Erythroblast (primary cell): Measurements from ENCODE around the gene KMT2C.

Experiments
- DNase-seq, 2 experiments: peaks; one replicate each; lab custom pipeline; 2025; lab: John Stamatoyannopoulos, UW
- GATA1 ChIP-seq: IDR thresholded peaks from 2 replicates; pipeline ENCODE4 v1.6.1; 2011; ENCODE audit warnings: low read depth, mild to moderate bottlenecking, control low read depth, low read length, moderate library complexity
- POLR2A ChIP-seq: IDR thresholded peaks from 2 replicates; pipeline ENCODE4 v1.6.1; 2011; ENCODE audit warnings: mild to moderate bottlenecking, low read length

Gene KMT2C

GRCh38 chr7:152132812-152133211 is 303.0 kb downstream of the KMT2C start:
- DNase-seq = no peak
- TF ChIP-seq GATA1 = no peak
- no peak for TF ChIP-seq POLR2A

DNA sequence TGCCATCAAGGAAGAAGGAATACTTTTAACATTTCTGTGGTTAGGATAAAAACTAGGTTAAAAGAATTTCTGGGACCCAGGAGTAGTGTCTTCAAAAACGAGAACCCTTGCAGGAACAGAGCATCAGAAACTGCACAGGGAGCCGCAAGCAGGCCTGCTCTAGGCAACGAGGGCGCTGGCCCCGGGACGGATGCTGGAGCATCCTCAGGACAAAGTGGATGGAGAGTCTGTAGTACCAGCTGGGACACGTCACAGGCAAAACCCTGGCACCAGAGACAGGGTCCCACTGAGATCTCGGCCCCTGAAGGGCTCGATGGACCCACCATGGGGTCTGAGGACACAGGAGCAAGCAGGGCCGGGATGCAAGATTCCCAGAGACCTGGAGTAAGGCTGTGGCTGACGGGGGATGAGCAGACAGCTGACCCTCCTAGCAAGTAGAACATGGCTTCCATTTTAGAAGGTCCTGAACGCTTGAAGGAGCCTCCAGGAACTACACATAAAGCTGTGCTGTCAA is 303.8 kb downstream of the KMT2C start:
- DNase-seq = no peak
- no peak for TF ChIP-seq POLR2A
- no peak for TF ChIP-seq GATA1

- DNase-seq = no peak
- TF ChIP-seq POLR2A (no peak), GATA1 (no peak)
Observed at GRCh38 chr7:152130658-152131590, 304.9 kb downstream of the KMT2C start.

DNA sequence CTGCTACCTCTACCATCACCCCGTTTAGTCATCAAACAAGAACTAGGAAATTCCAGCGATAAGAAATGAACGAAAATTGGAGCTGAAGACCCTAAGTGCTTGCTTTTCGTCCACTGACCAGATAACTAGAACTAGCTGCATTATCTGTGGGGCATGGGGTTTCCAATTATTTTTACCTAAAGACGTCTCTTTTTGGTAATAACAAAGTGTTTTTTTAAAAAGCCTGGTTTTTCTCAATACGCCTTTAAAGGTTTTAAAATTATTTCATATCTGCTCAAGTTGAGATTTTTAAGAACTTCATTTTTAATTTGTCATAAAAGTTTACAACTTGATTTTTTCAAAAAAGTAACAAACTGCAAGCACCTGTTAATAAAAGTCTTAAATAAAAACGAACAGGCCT is 306.1 kb downstream of the KMT2C start:
- TF ChIP-seq GATA1 (no peak), POLR2A (no peak)
- DNase-seq = no peak

DNA sequence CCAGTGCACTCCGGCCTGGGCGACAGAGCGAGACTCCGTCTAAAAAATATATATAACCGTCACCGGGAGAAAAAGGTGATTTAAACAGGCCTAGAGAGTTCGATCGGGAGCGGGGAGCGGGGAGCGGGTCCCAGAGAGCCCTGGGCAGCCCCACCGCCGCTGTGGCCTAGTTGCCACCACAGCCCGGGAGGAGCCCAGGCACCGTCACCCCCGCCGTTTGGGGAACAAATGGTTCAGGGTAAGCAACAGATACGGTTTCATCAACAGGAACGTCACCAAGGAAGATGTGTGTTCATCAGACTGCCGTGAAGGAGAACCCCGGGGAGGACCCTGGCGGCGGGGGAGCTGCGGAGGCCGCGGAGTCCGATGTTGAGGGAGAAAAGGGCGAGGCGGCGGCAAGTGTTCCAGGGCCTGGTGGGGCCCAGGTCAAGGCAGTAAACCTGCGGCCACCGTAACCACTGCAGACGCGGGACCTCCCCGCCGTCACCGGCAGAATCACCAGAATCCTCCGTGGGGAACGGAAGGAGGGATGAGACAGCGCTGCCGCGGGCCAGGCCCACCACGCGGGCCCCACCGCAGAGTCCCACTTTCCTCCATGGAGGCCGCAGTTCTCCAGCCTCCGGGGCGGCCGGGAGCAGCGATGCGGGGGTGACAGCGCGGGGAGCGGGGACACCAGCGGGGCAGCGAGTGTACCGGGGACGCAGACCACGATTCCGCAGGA is 306.9 kb downstream of the KMT2C start:
- DNase-seq = no peak
- TF ChIP-seq GATA1 = no peak
- TF ChIP-seq POLR2A = no peak

GRCh38 chr7:152128252-152128651 is 307.6 kb downstream of the KMT2C start:
- DNase-seq = no peak
- TF ChIP-seq POLR2A (no peak), GATA1 (no peak)

GRCh38 chr7:152127229-152127628 is 308.6 kb downstream of the KMT2C start:
- no peak for TF ChIP-seq GATA1
- no peak for TF ChIP-seq POLR2A
- no peak for DNase-seq

GRCh38 chr7:152126741-152127140 is 309.1 kb downstream of the KMT2C start:
- no peak for DNase-seq
- TF ChIP-seq GATA1 (no peak), POLR2A (no peak)

DNA sequence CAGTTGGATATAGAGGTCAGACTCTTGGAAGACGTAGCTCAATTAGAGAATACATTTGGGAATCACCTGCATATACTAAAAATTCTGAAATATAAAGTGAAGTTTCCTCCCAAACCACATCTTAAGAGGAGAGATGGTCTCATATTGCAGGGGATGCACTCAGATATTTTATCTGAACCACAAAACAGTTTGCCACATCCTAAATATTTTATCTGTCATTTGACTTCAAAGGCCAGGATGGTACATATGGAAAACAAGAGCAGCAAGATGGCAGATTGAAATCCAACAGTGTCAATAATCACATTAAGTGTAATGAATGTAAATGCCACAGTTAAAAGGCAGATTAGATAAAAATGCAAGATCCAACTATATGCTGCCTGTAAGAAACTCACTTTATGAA is 313.3 kb downstream of the KMT2C start:
- no peak for DNase-seq
- TF ChIP-seq GATA1 = no peak
- no peak for TF ChIP-seq POLR2A

DNA sequence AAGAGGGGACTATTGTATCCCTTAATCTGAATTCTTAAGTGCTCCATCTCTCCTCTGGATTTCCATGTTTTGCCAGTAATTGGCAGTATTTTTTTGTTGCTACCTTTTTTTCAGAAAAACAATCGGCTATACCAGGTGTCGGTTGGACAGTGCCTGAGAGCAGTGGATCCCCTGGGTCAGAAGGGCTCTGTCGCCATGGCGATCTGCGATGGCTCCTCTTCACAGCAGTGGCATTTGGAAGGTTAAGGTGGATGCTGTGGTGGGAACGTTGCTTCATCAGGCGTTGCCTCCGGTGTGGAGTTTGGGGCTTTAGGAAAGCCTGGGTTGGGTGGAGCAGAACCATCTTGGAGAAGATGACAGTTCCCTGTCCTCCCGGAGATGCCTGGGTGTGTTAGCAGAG is 314.4 kb downstream of the KMT2C start:
- no peak for DNase-seq

GRCh38 chr7:152120776-152121175 is 315.0 kb downstream of the KMT2C start:
- TF ChIP-seq GATA1 (no peak), POLR2A (no peak)
- DNase-seq = no peak

More for the DNA sequence above, 314.4 kb downstream of the KMT2C start:
- TF ChIP-seq POLR2A = no peak
- TF ChIP-seq GATA1 = no peak

- DNase-seq = no peak
- no peak for TF ChIP-seq GATA1
- no peak for TF ChIP-seq POLR2A
Observed at GRCh38 chr7:152120210-152120609, 315.6 kb downstream of the KMT2C start.

DNA sequence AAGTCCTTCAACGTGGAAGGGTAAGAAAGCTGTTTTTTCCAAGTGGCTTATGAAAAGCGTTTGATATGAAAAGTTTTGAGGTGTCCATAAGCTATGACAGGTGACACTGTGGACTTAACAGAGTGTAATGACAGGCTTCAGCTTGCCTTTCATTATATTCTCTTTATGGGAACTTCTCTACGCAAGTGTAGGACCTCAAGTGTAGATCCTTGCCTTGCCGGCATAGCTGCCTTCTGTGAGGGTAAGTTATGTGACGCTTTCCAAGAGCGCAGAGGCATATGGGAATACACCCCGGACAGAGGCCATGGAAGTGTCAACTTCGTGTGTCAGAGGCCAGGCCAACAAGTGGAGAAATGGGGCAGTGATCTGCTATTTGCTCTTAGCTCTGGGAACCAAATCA is 318.4 kb downstream of the KMT2C start:
- no peak for DNase-seq
- TF ChIP-seq POLR2A = no peak
- no peak for TF ChIP-seq GATA1
